OCI-M1 (cell line): ENCODE data around the gene CARMIL1.
"Not testable (repeated sequence)": the region's sequence is repeated elsewhere in the genome, so short reads cannot be mapped to it uniquely, and the experiment has no call there.

Source experiments
- DNase-seq: peaks from one replicate; lab custom pipeline; 2025; lab: John Stamatoyannopoulos, UW

The CARMIL1 gene

GRCh38 chr6:25277857-25278256 is 1.3 kb upstream of the CARMIL1 start:
- no peak for DNase-seq

GRCh38 chr6:25278261-25278913 is 787 bp upstream of the CARMIL1 start:
- DNase-seq = no peak

- DNase-seq = no peak
These were observed 672 bp downstream of the CARMIL1 start for GRCh38 chr6:25279748-25280343.

GRCh38 chr6:25280344-25281074 is 1.3 kb downstream of the CARMIL1 start:
- DNase-seq = no peak

GRCh38 chr6:25286891-25287290 is 7.7 kb downstream of the CARMIL1 start:
- DNase-seq = no peak

- no peak for DNase-seq
These were observed 8.8 kb downstream of the CARMIL1 start for GRCh38 chr6:25287941-25288340.

GRCh38 chr6:25288518-25288917 is 9.3 kb downstream of the CARMIL1 start:
- DNase-seq = no peak

- DNase-seq = no peak
These were observed 11.3 kb downstream of the CARMIL1 start for GRCh38 chr6:25290306-25291060.

GRCh38 chr6:25292384-25292783 is 13.2 kb downstream of the CARMIL1 start:
- no peak for DNase-seq

- DNase-seq = peak; percentile 18
These were observed 16.5 kb downstream of the CARMIL1 start for GRCh38 chr6:25295651-25296050.

GRCh38 chr6:25296217-25296905 is 17.2 kb downstream of the CARMIL1 start:
- DNase-seq = no peak

- no peak for DNase-seq
These were observed 17.9 kb downstream of the CARMIL1 start for GRCh38 chr6:25297039-25297441.

GRCh38 chr6:25297823-25298522 is 18.8 kb downstream of the CARMIL1 start:
- no peak for DNase-seq

GRCh38 chr6:25298523-25298865 is 19.3 kb downstream of the CARMIL1 start:
- not testable (repeated sequence) for DNase-seq

- peak; percentile 79 for DNase-seq
These were observed 22.2 kb downstream of the CARMIL1 start for GRCh38 chr6:25301362-25301761.

- no peak for DNase-seq
These were observed 23.0 kb downstream of the CARMIL1 start for GRCh38 chr6:25302151-25302550.

- DNase-seq = no peak
These were observed 23.5 kb downstream of the CARMIL1 start for GRCh38 chr6:25302677-25303128.

- no peak for DNase-seq
These were observed 24.1 kb downstream of the CARMIL1 start for GRCh38 chr6:25303254-25303653.

GRCh38 chr6:25306379-25306778 is 27.2 kb downstream of the CARMIL1 start:
- no peak for DNase-seq

GRCh38 chr6:25307805-25308494 is 28.8 kb downstream of the CARMIL1 start:
- DNase-seq = no peak

- no peak for DNase-seq
These were observed 30.7 kb downstream of the CARMIL1 start for GRCh38 chr6:25309886-25310285.
